GM19099 (cell line): Measurements from ENCODE around the gene CREB3L4.

ENCODE experiments used
- POLR2A ChIP-seq: IDR thresholded peaks from 3 replicates; pipeline ENCODE4 v1.6.1; 2011; ENCODE audit warnings: low read depth; ENCODE audit not compliant: insufficient read length; ENCODE audit errors: extremely low read depth

The CREB3L4 gene

GRCh38 chr1:153932156-153933131 is 35.3 kb upstream of the CREB3L4 start:
- no peak for TF ChIP-seq POLR2A

- TF ChIP-seq POLR2A: no peak
These were observed 34.3 kb upstream of the CREB3L4 start for GRCh38 chr1:153933430-153933829.

- TF ChIP-seq POLR2A: no peak
These were observed 33.7 kb upstream of the CREB3L4 start for GRCh38 chr1:153933955-153934354.

GRCh38 chr1:153934746-153935145 is 33.0 kb upstream of the CREB3L4 start:
- TF ChIP-seq POLR2A: no peak

- no peak for TF ChIP-seq POLR2A
These were observed 31.5 kb upstream of the CREB3L4 start for GRCh38 chr1:153936011-153936802.

- TF ChIP-seq POLR2A: no peak
These were observed 30.4 kb upstream of the CREB3L4 start for GRCh38 chr1:153937331-153937730.

- no peak for TF ChIP-seq POLR2A
These were observed 28.7 kb upstream of the CREB3L4 start for GRCh38 chr1:153938996-153939395.

- no peak for TF ChIP-seq POLR2A
These were observed 28.2 kb upstream of the CREB3L4 start for GRCh38 chr1:153939476-153939875.

- TF ChIP-seq POLR2A: no peak
These were observed 26.9 kb upstream of the CREB3L4 start for GRCh38 chr1:153940756-153941155.

GRCh38 chr1:153941826-153942725 is 25.6 kb upstream of the CREB3L4 start:
- no peak for TF ChIP-seq POLR2A

GRCh38 chr1:153942766-153943549 is 24.7 kb upstream of the CREB3L4 start:
- TF ChIP-seq POLR2A: no peak

GRCh38 chr1:153944005-153944826 is 23.5 kb upstream of the CREB3L4 start:
- no peak for TF ChIP-seq POLR2A

- TF ChIP-seq POLR2A: no peak
These were observed 22.9 kb upstream of the CREB3L4 start for GRCh38 chr1:153944827-153945117.
